Prostate gland (tissue), 2 donors: ENCODE results near the gene UBXN4. TPM values are rescaled to one million over a fixed set of nuclear protein-coding genes. Genes with fewer than 3 reads are reported as not detected.
"Not testable (repeated sequence)": the region's sequence is repeated elsewhere in the genome, so short reads cannot be mapped to it uniquely, and the experiment has no call there.

Experiments used
- DNase-seq: peaks from one replicate; pipeline ENCODE4 v3.0.0-alpha.2; 2019; ENCODE audit warnings: low spot score
- H3K27ac ChIP-seq, 2 donors: fragments of 200-600 bp; sonication (generic); 2 replicates each; pipeline ENCODE4 v1.5.1; 2017 to 2019
- H3K27me3 ChIP-seq: fragments of 200-600 bp; sonication (generic); replicated peaks from 2 replicates; pipeline ENCODE4 v1.5.1; 2019; ENCODE audit not compliant: insufficient read depth
- H3K36me3 ChIP-seq, 2 donors: fragments of 200-600 bp; sonication (generic); 1 replicate in 1 of 2; 2 replicates in 1 of 2; pipeline versions ENCODE4 v1.5.1 to v1.8.1; 2017 to 2019
- H3K4me1 ChIP-seq: fragments of 200-600 bp; sonication (generic); replicated peaks from 2 replicates; pipeline ENCODE4 v1.5.1; 2019
- H3K4me3 ChIP-seq, 2 donors: fragments of 200-600 bp; sonication (generic); 2 replicates each; pipeline ENCODE4 v1.5.1; 2017 to 2019
- H3K9me3 ChIP-seq: fragments of 200-600 bp; sonication (generic); 2 replicates; pipeline ENCODE4 v1.5.1; 2017
- CTCF ChIP-seq, 4 experiments: fragments of 200-600 bp in 2 of 4; fragments of 450-650 bp in 2 of 4; sonication (generic) in 2 of 4; IDR thresholded peaks; 1 replicate in 3 of 4; 2 replicates in 1 of 4; pipeline ENCODE4 v1.5.1; 2016 to 2019; ENCODE audit warnings: antibody characterized with exemption in 4 of 4, mild to moderate bottlenecking in 2 of 4, moderate library complexity in 2 of 4
- POLR2A ChIP-seq: fragments of 450-650 bp; IDR thresholded peaks from one replicate; pipeline ENCODE4 v1.6.1; 2016; ENCODE audit warnings: antibody characterized with exemption, mild to moderate bottlenecking
- POLR2AphosphoS5 ChIP-seq: sonication (generic); formaldehyde crosslinking; IDR thresholded peaks from one replicate; pipeline ENCODE4 v1.6.1; 2017; ENCODE audit warnings: antibody characterized with exemption
- WGBS: methylation state at CpG from one replicate; pipeline ENCODE4 v1.1.5; 2018; 5-methylcytosine and 5-hydroxymethylcytosine counted together
- intact Hi-C: fragments of 100-400 bp; cut with DNase I; formaldehyde crosslinking; loops from one replicate; pipeline ENCODE4 v1.14.2; 2022
- total RNA-seq, 2 donors: library from RNA; depleted of rRNA; stranded (reverse); fragments of >200 nt; gene quantifications; one replicate each; pipeline ENCODE4 v1.1.0, GENCODE V29; 2016

Gene UBXN4
- total RNA-seq, 2 donors from 2014 or later = 67.8 to 74.3 TPM

- no peaks in the 10 kb centered on the region for H3K27me3 ChIP-seq
- no peak for TF ChIP-seq POLR2A
- TF ChIP-seq POLR2AphosphoS5 = no peak
- no peak for TF ChIP-seq CTCF (IDR thresholded peaks at IDR 0.05)
- H3K36me3 ChIP-seq = no peaks in the 10 kb centered on the region
- WGBS = 77% methylated on average over 7 of the region's 7 CpGs
- no peak overlapping the region for H3K27ac ChIP-seq
- H3K4me3 ChIP-seq = no peak overlapping the region
- intact Hi-C loops = no loop called here
- DNase-seq = no peak
- H3K9me3 ChIP-seq = no peaks in the 10 kb centered on the region
- H3K4me1 ChIP-seq = no peaks in the 10 kb centered on the region
These were observed 50.9 kb downstream of the UBXN4 start for GRCh38 chr2:135792401-135793150.

DNA sequence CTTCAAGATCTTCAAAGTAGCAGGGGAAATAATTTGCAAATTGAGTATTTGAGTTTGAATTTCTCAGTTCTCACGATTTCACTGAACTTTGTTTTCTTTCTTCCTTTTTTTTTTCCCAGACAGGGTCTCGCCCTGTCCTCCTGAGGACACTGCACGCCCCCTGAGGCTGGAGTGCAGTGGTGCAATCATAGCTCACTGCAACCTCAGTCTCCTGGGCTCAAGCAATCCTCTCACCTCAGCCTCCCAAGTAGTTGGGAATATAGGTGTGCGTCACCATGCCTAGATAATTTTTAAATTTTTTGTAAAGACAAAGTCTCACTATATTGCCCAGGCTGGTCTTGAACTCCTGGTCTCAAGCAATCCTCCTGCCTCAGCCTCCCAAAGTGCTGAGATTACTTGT, 54.0 kb downstream of the UBXN4 start:
- WGBS = 81% methylated on average over 4 of the region's 4 CpGs
- not testable (repeated sequence) for H3K9me3 ChIP-seq

GRCh38 chr2:135796606-135797005, 55.0 kb downstream of the UBXN4 start:
- Histone ChIP-seq H3K4me1 (no peaks in the 10 kb centered on the region), H3K4me3 (no peak overlapping the region), H3K27me3 (no peaks in the 10 kb centered on the region), H3K9me3 (no peaks in the 10 kb centered on the region), H3K27ac (no peak overlapping the region), H3K36me3 (no peaks in the 10 kb centered on the region)
- intact Hi-C loops = no loop called here
- WGBS = 95% methylated on average over 8 of the region's 8 CpGs
- DNase-seq = no peak
- TF ChIP-seq CTCF (IDR thresholded peaks at IDR 0.05) (no peak), POLR2AphosphoS5 (no peak), POLR2A (no peak)

More for the DNA sequence above, 54.0 kb downstream of the UBXN4 start:
- H3K4me3 ChIP-seq, H3K27ac ChIP-seq, DNase-seq, intact Hi-C loops, H3K27me3 ChIP-seq, H3K4me1 ChIP-seq, H3K36me3 ChIP-seq: not testable (repeated sequence)

GRCh38 chr2:135797497-135798274, 56.0 kb downstream of the UBXN4 start:
- peak; percentile 40 for DNase-seq
- Histone ChIP-seq H3K4me3 (no peak overlapping the region), H3K36me3 (no peaks in the 10 kb centered on the region), H3K4me1 (no peaks in the 10 kb centered on the region), H3K9me3 (no peaks in the 10 kb centered on the region), H3K27me3 (no peaks in the 10 kb centered on the region), H3K27ac (no peak overlapping the region)
- intact Hi-C loops = no loop called here
- TF ChIP-seq CTCF (IDR thresholded peaks at IDR 0.05) (peak; percentile 57 to 77 (median 66)), POLR2A (no peak)
- 38% methylated on average over 22 of the region's 22 CpGs for WGBS

DNA sequence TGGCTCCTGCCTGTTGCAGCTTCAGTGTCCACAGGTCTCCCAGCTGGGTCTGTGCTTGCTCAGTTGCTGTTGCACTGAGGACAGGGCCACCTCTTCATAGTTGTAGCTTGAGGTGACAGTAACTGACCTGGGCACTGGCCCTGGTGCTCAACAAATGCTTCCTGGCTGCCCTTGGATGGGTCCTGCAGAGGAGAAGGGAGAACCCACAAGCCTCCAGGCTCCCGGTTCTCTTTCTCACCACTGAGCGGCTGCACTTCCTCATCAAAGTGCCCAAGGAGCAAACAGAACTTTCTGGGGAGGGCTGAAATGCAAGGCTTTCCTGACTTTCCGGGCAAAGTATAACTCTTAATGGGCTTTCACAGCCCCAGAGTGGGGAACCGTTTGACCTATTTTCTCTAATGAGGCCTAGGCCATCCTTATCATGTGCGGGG, 56.6 kb downstream of the UBXN4 start:
- no peak overlapping the region for H3K4me3 ChIP-seq
- no peak overlapping the region for H3K27ac ChIP-seq
- H3K4me1 ChIP-seq = no peaks in the 10 kb centered on the region
- no peaks in the 10 kb centered on the region for H3K36me3 ChIP-seq
- H3K9me3 ChIP-seq = no peaks in the 10 kb centered on the region
- 64% methylated on average over 5 of the region's 5 CpGs for WGBS
- intact Hi-C loops = no loop called here
- no peaks in the 10 kb centered on the region for H3K27me3 ChIP-seq
- no peak for TF ChIP-seq POLR2A
- no peak for TF ChIP-seq POLR2AphosphoS5
- TF ChIP-seq CTCF (IDR thresholded peaks at IDR 0.05) = no peak
- no peak for DNase-seq
